GM12872 (cell line): Measurements from ENCODE around the gene PRSS50.

ENCODE experiments used
- CTCF ChIP-seq: IDR thresholded peaks from 3 replicates; pipeline ENCODE4 v1.5.1; 2011; ENCODE audit warnings: low read depth, mild to moderate bottlenecking, low read length, moderate library complexity; ENCODE audit not compliant: insufficient read depth

The PRSS50 gene

GRCh38 chr3:46710671-46711295 is 6.9 kb downstream of the PRSS50 start:
- no peak for TF ChIP-seq CTCF

GRCh38 chr3:46710229-46710628 is 7.4 kb downstream of the PRSS50 start:
- no peak for TF ChIP-seq CTCF

GRCh38 chr3:46709721-46710120 is 7.9 kb downstream of the PRSS50 start:
- no peak for TF ChIP-seq CTCF

GRCh38 chr3:46709157-46709654 is 8.5 kb downstream of the PRSS50 start:
- no peak for TF ChIP-seq CTCF

GRCh38 chr3:46708401-46709156 is 9.1 kb downstream of the PRSS50 start:
- peak; percentile 25; the same call in 1 of the 3 replicates for TF ChIP-seq CTCF

- no peak for TF ChIP-seq CTCF
These were observed 10.1 kb downstream of the PRSS50 start for GRCh38 chr3:46707601-46708011.

GRCh38 chr3:46706771-46707582 is 10.7 kb downstream of the PRSS50 start:
- TF ChIP-seq CTCF: no peak
